Measurements from ENCODE around the gene NEK9. TPM values are rescaled to one million over a fixed set of nuclear protein-coding genes. Genes with fewer than 3 reads are reported as not detected.

Gene NEK9
- total RNA-seq, 1 experiment from 2014 or later, result 56.5 TPM

DNA sequence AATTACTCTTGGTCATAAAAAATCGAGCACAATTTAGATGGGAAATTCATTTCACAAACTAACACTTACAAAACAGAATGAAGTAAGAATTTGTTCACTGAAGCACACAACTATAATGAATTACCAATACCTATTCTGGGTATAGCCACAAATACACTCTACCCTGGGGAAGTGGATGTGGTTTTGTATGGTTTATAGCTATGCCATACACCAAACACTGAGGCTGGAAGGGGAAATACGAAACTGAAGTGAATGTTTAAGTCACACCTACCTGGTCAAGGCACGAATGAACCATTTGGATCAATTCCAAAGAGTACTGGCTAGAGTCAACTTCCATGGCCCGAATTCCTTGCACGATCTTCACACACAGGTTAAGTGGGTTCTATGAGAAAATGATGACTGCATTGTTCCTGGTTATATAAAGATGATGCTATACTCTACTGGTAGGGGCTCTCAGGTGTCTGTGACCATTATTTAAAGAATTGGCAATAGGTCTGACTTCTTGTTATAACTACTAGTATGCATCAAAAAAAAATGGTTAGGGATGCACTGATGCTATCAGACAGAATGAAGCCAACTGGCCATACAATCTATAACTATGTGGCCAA is 12.8 kb downstream of the NEK9 start:
- no CpG with 5 or more reads among the region's 5 CpGs for WGBS (ENCODE audit: extremely low coverage, insufficient read length, low lambda C conversion rate)
- peaks cover 15 to 85% (median 77%) of the 10 kb centered on the region in 3 experiments; a peak in 6 of 7 replicates for H3K36me3 Mint-ChIP-seq (ENCODE audit: insufficient read depth in 1 of 3, low read depth in 3 of 3)
- H2BK15ac ChIP-seq (ENCODE audit: low read depth, low read length), result no peak overlapping the region

More for the DNA sequence above, 12.8 kb downstream of the NEK9 start:
- H3K9me3 ChIP-seq (ENCODE audit: control insufficient read depth, low read depth, low read length), result no peaks in the 10 kb centered on the region
- H3K9ac ChIP-seq (ENCODE audit: extremely low read depth, insufficient read length, low read length), result no peak overlapping the region
- H3K18ac ChIP-seq (ENCODE audit: insufficient read length, low read depth, low read length), result no peak overlapping the region
- no peaks in the 10 kb centered on the region for H3K79me2 ChIP-seq (ENCODE audit: insufficient read depth, low read length)
- no peak overlapping the region for H4K8ac ChIP-seq (replicated peaks; ENCODE audit: insufficient read length, low read depth, low read length)
- H3K27ac Mint-ChIP-seq, result no peak overlapping the region
- H2BK20ac ChIP-seq (ENCODE audit: low read depth, low read length, poor library complexity, severe bottlenecking), result no peak overlapping the region
- no peak overlapping the region for H2AK5ac ChIP-seq (ENCODE audit: insufficient read length, low read length)
- H3K27ac ChIP-seq (ENCODE audit: insufficient read length, low read depth, low read length), result no peak overlapping the region
- H4K20me1 ChIP-seq (ENCODE audit: control insufficient read depth, insufficient read depth, insufficient read length), result no peaks in the 10 kb centered on the region
- no peak overlapping the region for H4K5ac ChIP-seq (ENCODE audit: insufficient read length, low read depth, low read length)
- H3K4me1 ChIP-seq (ENCODE audit: insufficient read depth, low read length), result no peaks in the 10 kb centered on the region
- H3K23ac ChIP-seq (ENCODE audit: insufficient read length, low read depth, low read length), result no peak overlapping the region
- H3K14ac ChIP-seq (ENCODE audit: insufficient read depth, low read length), result no peak overlapping the region
- DNase-seq, result no peak
- H3K9me3 Mint-ChIP-seq, result no peaks in the 10 kb centered on the region
- no peak overlapping the region for H2BK5ac ChIP-seq (ENCODE audit: insufficient read length, low read length)
- no peak overlapping the region for H3K56ac ChIP-seq (ENCODE audit: insufficient read length, low read depth, low read length)
- H3T11ph ChIP-seq (ENCODE audit: low read length), result no peak overlapping the region
- H3K4me2 ChIP-seq (ENCODE audit: insufficient read depth, insufficient read length, low read length), result no peak overlapping the region
- TF ChIP-seq, protein P1, sequence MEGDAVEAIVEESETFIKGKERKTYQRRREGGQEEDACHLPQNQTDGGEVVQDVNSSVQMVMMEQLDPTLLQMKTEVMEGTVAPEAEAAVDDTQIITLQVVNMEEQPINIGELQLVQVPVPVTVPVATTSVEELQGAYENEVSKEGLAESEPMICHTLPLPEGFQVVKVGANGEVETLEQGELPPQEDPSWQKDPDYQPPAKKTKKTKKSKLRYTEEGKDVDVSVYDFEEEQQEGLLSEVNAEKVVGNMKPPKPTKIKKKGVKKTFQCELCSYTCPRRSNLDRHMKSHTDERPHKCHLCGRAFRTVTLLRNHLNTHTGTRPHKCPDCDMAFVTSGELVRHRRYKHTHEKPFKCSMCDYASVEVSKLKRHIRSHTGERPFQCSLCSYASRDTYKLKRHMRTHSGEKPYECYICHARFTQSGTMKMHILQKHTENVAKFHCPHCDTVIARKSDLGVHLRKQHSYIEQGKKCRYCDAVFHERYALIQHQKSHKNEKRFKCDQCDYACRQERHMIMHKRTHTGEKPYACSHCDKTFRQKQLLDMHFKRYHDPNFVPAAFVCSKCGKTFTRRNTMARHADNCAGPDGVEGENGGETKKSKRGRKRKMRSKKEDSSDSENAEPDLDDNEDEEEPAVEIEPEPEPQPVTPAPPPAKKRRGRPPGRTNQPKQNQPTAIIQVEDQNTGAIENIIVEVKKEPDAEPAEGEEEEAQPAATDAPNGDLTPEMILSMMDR (conservative IDR thresholded peaks at IDR 0.05), result no peak
- no peaks in the 10 kb centered on the region for H3K27me3 Mint-ChIP-seq (ENCODE audit: low read depth)
- H4K91ac ChIP-seq (ENCODE audit: insufficient read length, low read depth, low read length), result no peak overlapping the region
- no peaks in the 10 kb centered on the region for H3K27me3 ChIP-seq (ENCODE audit: insufficient read depth, low read length)
- no peaks in the 10 kb centered on the region for H3K4me1 Mint-ChIP-seq
- H2AFZ ChIP-seq (ENCODE audit: low read length), result no peak overlapping the region
- H3K79me1 ChIP-seq (ENCODE audit: insufficient read depth, low read depth, low read length, poor library complexity, severe bottlenecking), result no peaks in the 10 kb centered on the region
- H2BK120ac ChIP-seq (ENCODE audit: low read depth, low read length, poor library complexity, severe bottlenecking), result no peak overlapping the region
- H3K4ac ChIP-seq (ENCODE audit: low read depth, low read length), result no peak overlapping the region
- no peaks in the 10 kb centered on the region for H3K23me2 ChIP-seq (ENCODE audit: insufficient read length, low read depth, low read length, poor library complexity, severe bottlenecking)
- no peak overlapping the region for H3K4me3 Mint-ChIP-seq
- no peak overlapping the region for H2BK12ac ChIP-seq (ENCODE audit: insufficient read length, low read depth, low read length)
